Spleen (tissue), 3 donors: Measurements from ENCODE around the gene RNASE1.

ENCODE experiments used
- POLR2A ChIP-seq, 3 donors: fragments of 450-650 bp; IDR thresholded peaks; one replicate each; pipeline ENCODE4 v1.5.1; 2017; ENCODE audit warnings: antibody characterized with exemption in 3 of 3, mild to moderate bottlenecking in 1 of 3
- POLR2AphosphoS5 ChIP-seq, 3 donors: sonication (generic); formaldehyde crosslinking; IDR thresholded peaks; one replicate each; pipeline ENCODE4 v1.5.1; 2017; ENCODE audit warnings: antibody characterized with exemption in 3 of 3

GRCh38 chr14:20848955-20849570 lies 46.4 kb upstream of the RNASE1 start:
- TF ChIP-seq POLR2AphosphoS5 (IDR thresholded peaks at IDR 0.05) (no peak), POLR2A (IDR thresholded peaks at IDR 0.05) (no peak)
